Endothelial cell (in vitro differentiated cells): ENCODE measurements around the gene EGFLAM. TPM values are rescaled to one million over a fixed set of nuclear protein-coding genes. Genes with fewer than 3 reads are reported as not detected.

Experiments
- DNase-seq: peaks from one replicate; pipeline ENCODE4 v3.0.0; 2021; ENCODE audit warnings: low spot score
- H3K27ac Mint-ChIP-seq: one replicate; pipeline ENCODE4 v1.8.0; 2021; ENCODE audit warnings: mixed read lengths, inconsistent platforms; ENCODE audit not compliant: unreplicated experiment
- H3K27me3 Mint-ChIP-seq: one replicate; pipeline ENCODE4 v1.8.0; 2021; ENCODE audit warnings: mild to moderate bottlenecking, moderate library complexity, mixed read lengths, inconsistent platforms; ENCODE audit not compliant: unreplicated experiment
- H3K36me3 Mint-ChIP-seq: one replicate; pipeline ENCODE4 v1.8.0; 2021; ENCODE audit warnings: mild to moderate bottlenecking, low read depth, mixed read lengths, inconsistent platforms; ENCODE audit not compliant: unreplicated experiment
- H3K4me1 Mint-ChIP-seq: one replicate; pipeline ENCODE4 v1.8.0; 2021; ENCODE audit warnings: mild to moderate bottlenecking, mixed read lengths, inconsistent platforms; ENCODE audit not compliant: unreplicated experiment
- H3K4me3 Mint-ChIP-seq: one replicate; pipeline ENCODE4 v1.8.0; 2021; ENCODE audit warnings: mild to moderate bottlenecking, mixed read lengths, inconsistent platforms; ENCODE audit not compliant: unreplicated experiment
- H3K9me3 Mint-ChIP-seq: one replicate; pipeline ENCODE4 v1.8.0; 2021; ENCODE audit warnings: mixed read lengths, inconsistent platforms; ENCODE audit not compliant: unreplicated experiment
- total RNA-seq: library from RNA; stranded (reverse); fragmentation: NEBNext Ultra II Directional; extraction: Animal tissue kit (Norgen Biotek cat#: 25700); gene quantifications from one replicate; pipeline ENCODE4 v1.2.1, GENCODE V29; 2021; ENCODE audit not compliant: unreplicated experiment
- TF ChIP-seq, protein P1 (sequence below): fragments of 200-600 bp; sonication (generic); IDR thresholded peaks from one replicate; pipeline ENCODE4 v1.5.0; 2021; ENCODE audit warnings: antibody characterized with exemption; ENCODE audit not compliant: unreplicated experiment

EGFLAM gene
- total RNA-seq, 1 donor from 2014 or later = 29.6 TPM

DNA sequence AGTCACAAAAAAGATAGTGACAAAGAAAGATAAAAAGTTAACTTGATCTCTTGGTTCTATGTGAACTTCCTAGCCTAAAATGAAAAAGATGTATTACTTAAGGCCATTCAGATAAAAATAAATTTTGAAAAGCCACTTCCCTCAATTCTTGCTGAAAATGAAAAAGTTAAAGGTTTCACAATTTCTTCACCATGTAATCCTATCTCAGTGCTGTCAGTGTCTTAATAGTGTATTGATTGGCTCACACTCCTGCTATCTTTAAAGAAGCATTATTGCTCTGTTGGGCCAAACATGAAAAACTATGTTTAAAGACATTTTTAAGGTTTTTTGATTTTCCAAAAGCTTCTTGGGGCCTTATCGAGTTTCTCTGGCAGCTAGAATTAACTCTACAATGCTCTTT is 18.1 kb upstream of the EGFLAM start:
- H3K27me3 Mint-ChIP-seq = peaks cover 6% of the 10 kb centered on the region
- H3K4me1 Mint-ChIP-seq = no peaks in the 10 kb centered on the region
- DNase-seq = no peak
- no peak overlapping the region for H3K4me3 Mint-ChIP-seq
- H3K9me3 Mint-ChIP-seq = peaks cover 8% of the 10 kb centered on the region
- H3K27ac Mint-ChIP-seq = no peak overlapping the region
- no peaks in the 10 kb centered on the region for H3K36me3 Mint-ChIP-seq
- TF ChIP-seq, protein P1, sequence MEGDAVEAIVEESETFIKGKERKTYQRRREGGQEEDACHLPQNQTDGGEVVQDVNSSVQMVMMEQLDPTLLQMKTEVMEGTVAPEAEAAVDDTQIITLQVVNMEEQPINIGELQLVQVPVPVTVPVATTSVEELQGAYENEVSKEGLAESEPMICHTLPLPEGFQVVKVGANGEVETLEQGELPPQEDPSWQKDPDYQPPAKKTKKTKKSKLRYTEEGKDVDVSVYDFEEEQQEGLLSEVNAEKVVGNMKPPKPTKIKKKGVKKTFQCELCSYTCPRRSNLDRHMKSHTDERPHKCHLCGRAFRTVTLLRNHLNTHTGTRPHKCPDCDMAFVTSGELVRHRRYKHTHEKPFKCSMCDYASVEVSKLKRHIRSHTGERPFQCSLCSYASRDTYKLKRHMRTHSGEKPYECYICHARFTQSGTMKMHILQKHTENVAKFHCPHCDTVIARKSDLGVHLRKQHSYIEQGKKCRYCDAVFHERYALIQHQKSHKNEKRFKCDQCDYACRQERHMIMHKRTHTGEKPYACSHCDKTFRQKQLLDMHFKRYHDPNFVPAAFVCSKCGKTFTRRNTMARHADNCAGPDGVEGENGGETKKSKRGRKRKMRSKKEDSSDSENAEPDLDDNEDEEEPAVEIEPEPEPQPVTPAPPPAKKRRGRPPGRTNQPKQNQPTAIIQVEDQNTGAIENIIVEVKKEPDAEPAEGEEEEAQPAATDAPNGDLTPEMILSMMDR = no peak

DNA sequence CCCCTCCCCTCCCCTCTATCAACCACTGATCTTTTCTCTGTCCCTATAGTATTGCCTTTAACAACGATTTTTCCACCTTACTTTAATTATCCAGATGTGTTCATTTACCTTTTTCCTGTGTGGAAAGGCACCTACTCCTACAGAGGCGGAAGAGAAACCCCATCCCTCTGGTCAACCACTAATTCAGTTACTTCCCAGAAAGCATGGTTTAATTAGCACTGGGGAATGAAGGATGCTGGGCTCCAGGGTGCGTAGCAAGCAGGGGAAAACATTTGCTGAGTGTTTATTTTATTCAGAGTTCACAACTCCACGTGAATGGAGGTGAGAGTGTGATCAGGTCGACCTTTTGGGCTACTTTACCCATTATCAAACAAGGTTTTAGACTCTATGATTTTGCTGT is 16.7 kb upstream of the EGFLAM start:
- Mint-ChIP-seq H3K27ac (no peak overlapping the region), H3K27me3 (no peaks in the 10 kb centered on the region), H3K4me3 (no peak overlapping the region), H3K9me3 (no peaks in the 10 kb centered on the region), H3K4me1 (no peaks in the 10 kb centered on the region), H3K36me3 (no peaks in the 10 kb centered on the region)
- TF ChIP-seq, protein P1 = no peak
- no peak for DNase-seq

GRCh38 chr5:38245307-38245706 is 13.1 kb upstream of the EGFLAM start:
- Mint-ChIP-seq H3K27me3 (no peaks in the 10 kb centered on the region), H3K36me3 (no peaks in the 10 kb centered on the region), H3K4me3 (no peak overlapping the region), H3K4me1 (no peaks in the 10 kb centered on the region), H3K27ac (no peak overlapping the region), H3K9me3 (no peaks in the 10 kb centered on the region)
- TF ChIP-seq, protein P1 = no peak
- DNase-seq = no peak

GRCh38 chr5:38249301-38249700 is 9.1 kb upstream of the EGFLAM start:
- TF ChIP-seq, protein P1 = no peak
- Mint-ChIP-seq H3K4me3 (no peak overlapping the region), H3K27me3 (no peaks in the 10 kb centered on the region), H3K36me3 (no peaks in the 10 kb centered on the region), H3K4me1 (no peaks in the 10 kb centered on the region), H3K27ac (no peak overlapping the region), H3K9me3 (no peaks in the 10 kb centered on the region)
- no peak for DNase-seq

DNA sequence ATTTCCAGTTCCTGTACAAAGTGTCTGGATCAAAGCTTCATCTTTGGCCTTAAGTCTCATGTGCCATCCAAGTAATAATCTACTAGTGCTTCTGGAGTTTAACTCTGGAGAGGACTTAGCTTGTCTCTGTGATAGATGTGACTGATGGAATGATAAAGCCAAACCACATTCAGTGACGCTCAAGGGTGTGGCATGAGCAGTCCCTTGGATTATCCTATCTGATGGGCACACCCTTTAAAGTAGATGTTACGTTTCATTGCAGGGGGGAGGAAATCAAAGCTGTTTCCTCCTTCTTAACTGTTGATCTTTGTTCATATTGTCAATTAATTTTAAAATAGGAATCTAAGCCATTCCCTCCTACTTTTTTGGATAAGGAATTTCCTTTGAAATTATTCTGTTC is 8.5 kb upstream of the EGFLAM start:
- TF ChIP-seq, protein P1 = no peak
- Mint-ChIP-seq H3K9me3 (no peaks in the 10 kb centered on the region), H3K4me3 (no peak overlapping the region), H3K27ac (no peak overlapping the region), H3K27me3 (no peaks in the 10 kb centered on the region), H3K36me3 (no peaks in the 10 kb centered on the region), H3K4me1 (no peaks in the 10 kb centered on the region)
- no peak for DNase-seq
